ENCODE results near the gene PATL1. TPM values are rescaled to one million over a fixed set of nuclear protein-coding genes. Genes with fewer than 3 reads are reported as not detected.

PATL1 gene
- polyA plus RNA-seq, 1 donor (not counting 4 experiments of a cell fraction or from before 2014, with no cell fraction given): 31.1 TPM

DNA sequence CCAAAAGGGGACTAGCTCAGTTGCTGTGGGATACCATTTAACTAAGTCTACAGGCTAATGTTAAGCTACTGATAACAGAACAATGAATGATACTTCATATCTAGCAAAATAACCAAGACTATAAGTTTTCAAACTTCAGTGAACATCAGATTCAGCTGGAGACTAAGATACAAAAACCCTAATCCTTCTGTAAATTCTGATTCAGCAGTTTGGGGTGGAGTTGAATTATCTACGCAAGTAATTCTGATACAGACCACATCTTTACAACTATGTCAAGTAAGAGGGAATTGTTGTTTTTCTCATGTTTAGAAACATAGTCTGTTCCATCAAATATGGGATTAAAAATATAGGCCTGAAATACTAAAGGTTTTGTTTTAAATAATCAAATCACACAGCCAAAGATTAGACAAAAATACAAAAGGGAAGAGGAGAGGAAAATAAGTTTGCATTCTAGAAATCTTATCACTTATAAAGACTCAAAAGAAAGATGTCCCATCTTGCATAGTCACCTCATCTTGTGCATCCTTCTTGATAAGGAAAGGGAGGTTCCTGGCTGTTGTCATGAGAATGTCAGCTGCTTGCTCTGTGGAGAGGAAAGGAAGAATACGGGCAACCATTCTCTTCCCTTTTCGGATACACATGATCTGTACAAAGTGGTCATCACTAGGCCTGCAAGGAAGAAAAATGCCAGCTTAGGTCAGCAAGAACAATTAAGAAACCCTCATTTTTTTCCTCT, 21.4 kb downstream of the PATL1 start:
- Histone ChIP-seq H3K4me3 (ENCODE audit: control insufficient read depth in 2 of 3, extremely low read depth in 1 of 3, insufficient read depth in 2 of 3, low read depth in 1 of 3, low read length in 3 of 3) (no peak overlapping the region), H3K27ac (ENCODE audit: control insufficient read depth, insufficient read depth, low read length) (no peak overlapping the region), H3K36me3 (ENCODE audit: control insufficient read depth in 2 of 2, extremely low read depth in 1 of 2, insufficient read depth in 2 of 2, low read length in 2 of 2) (peaks cover 17 to 28% of the 10 kb centered on the region in 2 experiments), H4K20me1 (ENCODE audit: control insufficient read depth, extremely low read depth, insufficient read depth, low read length) (no peaks in the 10 kb centered on the region), H3K4me2 (ENCODE audit: control insufficient read depth, extremely low read depth, insufficient read depth, low read depth, low read length) (no peak overlapping the region), H3K79me2 (ENCODE audit: control insufficient read depth, insufficient read depth, low read length) (peaks cover 2% of the 10 kb centered on the region), H3K9me1 (ENCODE audit: control insufficient read depth, extremely low read depth, insufficient read depth, low read length) (no peaks in the 10 kb centered on the region), H2AFZ (ENCODE audit: control insufficient read depth, low read length) (no peak overlapping the region), H3K4me1 (ENCODE audit: control insufficient read depth, extremely low read depth, insufficient read depth, low read length) (no peaks in the 10 kb centered on the region), H3K9ac (ENCODE audit: control insufficient read depth, extremely low read depth, insufficient read depth, low read length) (no peak overlapping the region), H3K27me3 (ENCODE audit: control insufficient read depth, extremely low read depth, insufficient read depth, low read length) (no peaks in the 10 kb centered on the region), H3K9me3 (ENCODE audit: control insufficient read depth, low read depth, low read length) (no peaks in the 10 kb centered on the region)
- no peak for DNase-seq (ENCODE audit: low read depth, low spot score)
- no peak for FAIRE-seq
- TF ChIP-seq EZH2 (IDR thresholded peaks at IDR 0.05; ENCODE audit: low read length): no peak
- TF ChIP-seq, protein P1, sequence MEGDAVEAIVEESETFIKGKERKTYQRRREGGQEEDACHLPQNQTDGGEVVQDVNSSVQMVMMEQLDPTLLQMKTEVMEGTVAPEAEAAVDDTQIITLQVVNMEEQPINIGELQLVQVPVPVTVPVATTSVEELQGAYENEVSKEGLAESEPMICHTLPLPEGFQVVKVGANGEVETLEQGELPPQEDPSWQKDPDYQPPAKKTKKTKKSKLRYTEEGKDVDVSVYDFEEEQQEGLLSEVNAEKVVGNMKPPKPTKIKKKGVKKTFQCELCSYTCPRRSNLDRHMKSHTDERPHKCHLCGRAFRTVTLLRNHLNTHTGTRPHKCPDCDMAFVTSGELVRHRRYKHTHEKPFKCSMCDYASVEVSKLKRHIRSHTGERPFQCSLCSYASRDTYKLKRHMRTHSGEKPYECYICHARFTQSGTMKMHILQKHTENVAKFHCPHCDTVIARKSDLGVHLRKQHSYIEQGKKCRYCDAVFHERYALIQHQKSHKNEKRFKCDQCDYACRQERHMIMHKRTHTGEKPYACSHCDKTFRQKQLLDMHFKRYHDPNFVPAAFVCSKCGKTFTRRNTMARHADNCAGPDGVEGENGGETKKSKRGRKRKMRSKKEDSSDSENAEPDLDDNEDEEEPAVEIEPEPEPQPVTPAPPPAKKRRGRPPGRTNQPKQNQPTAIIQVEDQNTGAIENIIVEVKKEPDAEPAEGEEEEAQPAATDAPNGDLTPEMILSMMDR (optimal IDR thresholded peaks at IDR 0.05 in 1 of 3, IDR thresholded peaks at IDR 0.05 in 1 of 3, conservative IDR thresholded peaks at IDR 0.05 in 1 of 3; ENCODE audit: extremely low read depth in 1 of 3, insufficient read depth in 2 of 3, low read length in 3 of 3): no peak
- dilution Hi-C loops (cut with MboI; ENCODE audit: extremely low pct_ligation_motif_present, low sequenced_read_pairs): no loop called here

DNA sequence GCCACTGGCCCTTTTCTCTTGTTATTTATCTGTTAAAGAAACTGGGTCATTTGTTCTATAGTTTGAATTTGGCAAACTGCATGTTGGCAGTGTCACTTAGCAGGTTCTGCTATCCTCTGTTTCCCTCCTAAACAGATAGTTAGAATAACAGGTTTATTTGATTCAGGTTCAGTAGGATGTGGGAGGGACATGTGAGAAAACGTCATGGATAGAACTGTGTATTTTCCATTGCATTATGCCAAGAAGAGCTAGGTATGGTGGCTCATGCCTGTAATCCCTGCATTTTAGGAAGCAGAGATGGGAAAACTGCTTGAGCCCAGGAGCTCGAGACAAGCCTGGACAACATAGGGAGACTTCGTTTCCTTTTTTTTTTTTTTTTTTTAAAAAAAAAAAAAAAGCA, 24.3 kb downstream of the PATL1 start:
- H3K4me1 ChIP-seq (ENCODE audit: control insufficient read depth, extremely low read depth, insufficient read depth, low read length): no peaks in the 10 kb centered on the region
- no peak for TF ChIP-seq EZH2 (IDR thresholded peaks at IDR 0.05; ENCODE audit: low read length)
- TF ChIP-seq, protein P1 (optimal IDR thresholded peaks at IDR 0.05 in 1 of 3, IDR thresholded peaks at IDR 0.05 in 1 of 3, conservative IDR thresholded peaks at IDR 0.05 in 1 of 3; ENCODE audit: extremely low read depth in 1 of 3, insufficient read depth in 2 of 3, low read length in 3 of 3): no peak
- dilution Hi-C loops (cut with MboI; ENCODE audit: extremely low pct_ligation_motif_present, low sequenced_read_pairs): no loop called here
- H3K36me3 ChIP-seq (ENCODE audit: control insufficient read depth in 2 of 2, extremely low read depth in 1 of 2, insufficient read depth in 2 of 2, low read length in 2 of 2): peaks cover 21 to 28% of the 10 kb centered on the region in 2 experiments
- H3K9me3 ChIP-seq (ENCODE audit: control insufficient read depth, low read depth, low read length): no peaks in the 10 kb centered on the region
- no peak overlapping the region for H3K4me2 ChIP-seq (ENCODE audit: control insufficient read depth, extremely low read depth, insufficient read depth, low read depth, low read length)
- H3K9me1 ChIP-seq (ENCODE audit: control insufficient read depth, extremely low read depth, insufficient read depth, low read length): no peaks in the 10 kb centered on the region
- no peak for FAIRE-seq
- no peak overlapping the region for H3K4me3 ChIP-seq (ENCODE audit: control insufficient read depth in 2 of 3, extremely low read depth in 1 of 3, insufficient read depth in 2 of 3, low read depth in 1 of 3, low read length in 3 of 3)
- no peak overlapping the region for H3K27ac ChIP-seq (ENCODE audit: control insufficient read depth, insufficient read depth, low read length)
- no peak overlapping the region for H3K9ac ChIP-seq (ENCODE audit: control insufficient read depth, extremely low read depth, insufficient read depth, low read length)
- peaks cover 2% of the 10 kb centered on the region for H3K79me2 ChIP-seq (ENCODE audit: control insufficient read depth, insufficient read depth, low read length)
- DNase-seq (ENCODE audit: low read depth, low spot score): no peak
- no peaks in the 10 kb centered on the region for H4K20me1 ChIP-seq (ENCODE audit: control insufficient read depth, extremely low read depth, insufficient read depth, low read length)
- no peaks in the 10 kb centered on the region for H3K27me3 ChIP-seq (ENCODE audit: control insufficient read depth, extremely low read depth, insufficient read depth, low read length)
- H2AFZ ChIP-seq (ENCODE audit: control insufficient read depth, low read length): no peak overlapping the region
